Activated CD4-positive, alpha-beta T cell treated with anti-CD3 and anti-CD28 coated beads, Interleukin-2, amount 10 ng/mL, durations not matched to agents 7 days and 5 days (primary cell): ENCODE results near the gene TNP2. TPM values are rescaled to one million over a fixed set of nuclear protein-coding genes. Genes with fewer than 3 reads are reported as not detected.
A peak's percentile ranks its signal among the peaks of the same experiment; 100 is the strongest.

Experiments
- CTCF ChIA-PET: fragments of 350-600 bp; sonication (Branson Sonifier 250); formaldehyde crosslinking; loops from one replicate; lab custom pipeline; 2021; ENCODE audit warnings: antibody characterized with exemption; lab: Charles Lee
- POLR2A ChIA-PET: fragments of 350-600 bp; sonication (Branson Sonifier 250); formaldehyde crosslinking; loops from one replicate; lab custom pipeline; 2021; ENCODE audit warnings: antibody characterized with exemption; lab: Charles Lee
- DNase-seq: peaks from one replicate; pipeline ENCODE4 v3.0.0-alpha.2; 2020
- H3K27ac Mint-ChIP-seq: one replicate; pipeline ENCODE4 v1.8.0; 2021; ENCODE audit warnings: mild to moderate bottlenecking, moderate library complexity, mixed read lengths
- H3K27me3 Mint-ChIP-seq: one replicate; pipeline ENCODE4 v1.8.0; 2021; ENCODE audit warnings: mixed read lengths
- H3K36me3 Mint-ChIP-seq: one replicate; pipeline ENCODE4 v1.8.0; 2021; ENCODE audit warnings: low read depth, mixed read lengths
- H3K4me1 Mint-ChIP-seq: one replicate; pipeline ENCODE4 v1.8.0; 2021; ENCODE audit warnings: mixed read lengths
- H3K4me3 Mint-ChIP-seq: one replicate; pipeline ENCODE4 v1.8.0; 2021; ENCODE audit warnings: mild to moderate bottlenecking, moderate library complexity, mixed read lengths
- H3K9me3 Mint-ChIP-seq: one replicate; pipeline ENCODE4 v1.8.0; 2021; ENCODE audit warnings: mixed read lengths
- total RNA-seq, 2 experiments: library from RNA; stranded (reverse); gene quantifications; one replicate each; pipeline ENCODE4 v1.2.3, GENCODE V29; 2021

Gene TNP2
- total RNA-seq, 2 experiments from 2014 or later, result not detected

DNA sequence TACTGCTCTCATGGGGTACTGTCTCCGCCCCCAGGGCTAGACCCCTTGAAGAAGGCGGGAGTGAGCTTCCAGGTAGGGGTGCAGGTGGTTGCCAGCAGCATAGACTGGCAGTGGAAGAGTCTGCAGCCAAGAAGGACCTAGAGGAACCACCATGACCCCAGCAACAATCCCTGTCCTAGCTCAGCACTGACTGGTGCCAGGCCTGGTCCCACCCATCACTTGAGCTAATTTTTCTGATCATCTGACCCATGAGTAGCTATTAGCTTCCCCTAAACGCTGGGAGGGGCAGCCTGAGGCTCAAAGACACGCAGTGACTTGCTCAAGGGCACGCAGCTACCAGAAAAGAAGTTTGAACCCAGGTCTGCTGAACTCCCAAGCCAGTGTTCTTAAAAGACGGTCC lies 3.4 kb upstream of the TNP2 start:
- H3K36me3 Mint-ChIP-seq, result no peaks in the 10 kb centered on the region
- no peak for DNase-seq
- ChIA-PET CTCF (interaction anchor here (1.0 to 1.9 kb wide), 5 partner anchors 14 to 319 kb away, joined by 3 to 6 read pairs (median 3); partner anchors contain the start of gene SOCS1), POLR2A (no interaction called here)
- no peak overlapping the region for H3K4me3 Mint-ChIP-seq
- peaks cover 2% of the 10 kb centered on the region for H3K4me1 Mint-ChIP-seq
- H3K9me3 Mint-ChIP-seq, result no peaks in the 10 kb centered on the region
- no peak overlapping the region for H3K27ac Mint-ChIP-seq
- H3K27me3 Mint-ChIP-seq, result no peaks in the 10 kb centered on the region

DNA sequence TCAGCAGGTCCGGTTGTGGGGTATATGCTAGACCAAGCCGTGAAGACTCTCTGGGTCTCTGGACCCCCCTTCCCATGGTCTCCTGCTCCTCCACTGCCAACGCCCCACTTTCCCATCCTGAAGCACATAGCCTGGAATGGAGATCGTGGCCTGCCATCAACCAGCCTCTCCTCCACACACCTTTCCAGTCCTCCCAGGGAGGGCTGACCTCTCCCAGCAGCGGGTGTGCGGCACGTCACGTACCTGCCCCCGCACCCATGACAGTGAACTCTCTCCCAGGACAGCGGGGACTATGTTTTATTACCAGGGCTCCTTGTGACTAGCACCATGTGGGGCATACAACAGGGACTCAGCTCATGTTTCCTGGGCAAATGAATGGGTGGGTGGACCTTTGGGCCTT lies 2.5 kb upstream of the TNP2 start:
- Mint-ChIP-seq H3K4me3 (no peak overlapping the region), H3K4me1 (peaks cover 2% of the 10 kb centered on the region), H3K27me3 (no peaks in the 10 kb centered on the region), H3K9me3 (no peaks in the 10 kb centered on the region), H3K27ac (no peak overlapping the region), H3K36me3 (no peaks in the 10 kb centered on the region)
- ChIA-PET POLR2A (no interaction called here), CTCF (interaction anchor here (0.9 to 1.0 kb wide), 2 partner anchors 100 to 307 kb away, joined by 3 read pairs; no protein-coding TSS in a partner anchor)
- DNase-seq, result no peak

DNA sequence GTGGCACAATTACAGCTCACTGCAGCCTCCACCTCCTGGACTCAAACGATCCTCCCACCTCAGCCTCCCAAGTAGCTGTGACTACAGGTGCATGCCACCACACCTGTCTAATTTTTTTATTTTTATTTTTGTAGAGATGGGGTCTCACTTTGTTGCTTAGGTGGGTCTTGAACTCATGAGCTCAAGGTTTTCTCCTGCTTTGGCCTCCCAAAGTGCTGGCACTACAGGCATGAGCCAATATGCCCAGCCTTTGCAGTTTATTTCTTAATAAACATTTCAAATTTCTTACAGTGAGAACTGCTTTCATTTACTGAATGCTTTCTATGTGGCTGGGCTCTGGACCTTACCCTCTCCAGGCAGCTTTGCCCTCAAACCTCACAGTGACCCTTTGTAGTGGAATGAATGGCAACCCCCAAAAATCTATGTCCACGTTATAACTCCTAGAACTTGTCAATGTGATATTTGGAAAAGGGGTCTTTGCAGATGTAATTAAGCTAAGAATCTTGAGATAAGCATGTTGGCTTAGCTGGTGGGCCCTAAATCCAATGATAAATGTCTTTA lies 1.6 kb upstream of the TNP2 start:
- no peaks in the 10 kb centered on the region for H3K27me3 Mint-ChIP-seq
- H3K4me3 Mint-ChIP-seq, result no peak overlapping the region
- no peak overlapping the region for H3K27ac Mint-ChIP-seq
- ChIA-PET POLR2A (no interaction called here), CTCF (interaction anchor here (0.9 to 1.5 kb wide), 4 partner anchors 10 to 305 kb away, joined by 3 to 4 read pairs (median 3); partner anchors contain the start of gene SOCS1)
- no peaks in the 10 kb centered on the region for H3K9me3 Mint-ChIP-seq
- H3K36me3 Mint-ChIP-seq, result no peaks in the 10 kb centered on the region
- peaks cover 4% of the 10 kb centered on the region for H3K4me1 Mint-ChIP-seq
- DNase-seq, result no peak

DNA sequence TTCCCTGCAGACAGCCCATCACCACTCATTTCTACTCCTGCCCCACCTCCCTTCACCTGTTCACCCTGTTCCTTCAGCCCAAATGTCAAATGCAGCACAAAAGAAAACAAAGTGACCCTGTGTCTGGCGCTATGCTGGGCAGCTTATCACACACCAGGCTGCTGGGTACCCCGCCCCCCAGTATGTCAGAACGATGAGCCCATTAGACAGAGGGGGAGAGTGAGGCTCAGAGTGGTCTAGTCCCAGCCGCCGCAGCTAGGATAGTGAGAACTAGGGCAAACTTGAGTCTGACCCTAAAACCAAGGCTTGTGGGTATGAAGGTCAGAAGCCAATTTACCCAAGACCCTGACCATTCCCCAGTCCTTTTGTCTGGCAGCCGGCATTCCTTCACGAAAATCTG lies 4.0 kb downstream of the TNP2 start:
- H3K4me3 Mint-ChIP-seq, result no peak overlapping the region
- no peak for DNase-seq
- no peaks in the 10 kb centered on the region for H3K36me3 Mint-ChIP-seq
- ChIA-PET CTCF (interaction anchor here (1.1 kb wide), 1 partner anchor 9 kb away, joined by 3 read pairs; the partner anchor contains the start of gene SOCS1), POLR2A (no interaction called here)
- no peaks in the 10 kb centered on the region for H3K27me3 Mint-ChIP-seq
- H3K27ac Mint-ChIP-seq, result peak overlapping the region; percentile 91
- H3K9me3 Mint-ChIP-seq, result no peaks in the 10 kb centered on the region
- H3K4me1 Mint-ChIP-seq, result peaks cover 42% of the 10 kb centered on the region

DNA sequence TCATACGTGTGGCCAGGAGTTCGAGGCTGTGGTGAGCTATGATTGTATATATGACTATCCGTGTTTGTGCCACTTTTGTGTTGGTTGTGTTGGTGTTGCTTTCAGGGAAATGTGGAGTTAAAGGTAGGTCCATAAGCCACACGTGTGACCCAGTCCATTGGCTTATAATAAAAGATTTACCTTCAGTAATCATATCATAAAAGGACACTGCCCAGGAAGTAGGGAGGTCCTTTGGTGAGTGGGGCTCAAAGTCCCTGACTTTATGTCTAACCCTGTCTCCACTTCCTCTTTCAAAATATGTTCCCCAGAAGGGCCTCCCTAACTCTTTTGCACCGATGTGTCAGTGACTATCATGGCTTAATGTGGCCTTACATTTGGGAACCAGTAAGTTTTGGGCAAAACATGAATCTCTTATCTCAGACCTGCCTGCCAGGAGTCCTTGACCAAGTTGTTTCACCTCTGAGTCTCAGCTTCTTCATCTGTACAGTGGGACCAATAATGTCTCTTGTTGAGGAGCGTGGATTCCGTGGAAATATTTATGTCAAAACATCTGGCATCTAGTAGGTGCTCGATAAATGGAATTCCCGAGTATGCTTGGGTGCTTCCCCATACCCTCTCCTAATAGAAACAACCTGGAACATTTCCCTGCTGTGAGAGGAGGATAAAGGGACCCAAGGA lies 4.8 kb downstream of the TNP2 start:
- DNase-seq, result no peak
- peak overlapping the region; percentile 91 for H3K27ac Mint-ChIP-seq
- ChIA-PET POLR2A (no interaction called here), CTCF (interaction anchor here (1.0 to 1.3 kb wide), 4 partner anchors 8 to 108 kb away, joined by 3 to 5 read pairs (median 4); partner anchors contain the start of genes PRM3 and SOCS1)
- H3K27me3 Mint-ChIP-seq, result no peaks in the 10 kb centered on the region
- H3K4me3 Mint-ChIP-seq, result peak overlapping the region; percentile 47
- no peaks in the 10 kb centered on the region for H3K9me3 Mint-ChIP-seq
- peaks cover 50% of the 10 kb centered on the region for H3K4me1 Mint-ChIP-seq
- H3K36me3 Mint-ChIP-seq, result no peaks in the 10 kb centered on the region

GRCh38 chr16:11263737-11264136 lies 5.4 kb downstream of the TNP2 start:
- POLR2A ChIA-PET, result interaction anchor here (0.6 kb wide), 1 partner anchor 87 kb away, joined by 6 read pairs; no protein-coding TSS in a partner anchor
- Mint-ChIP-seq H3K36me3 (no peaks in the 10 kb centered on the region), H3K27ac (peak overlapping the region; percentile 91), H3K27me3 (no peaks in the 10 kb centered on the region), H3K4me1 (peaks cover 56% of the 10 kb centered on the region), H3K9me3 (no peaks in the 10 kb centered on the region), H3K4me3 (peak overlapping the region; percentile 47)
- DNase-seq, result peak; percentile 72
- CTCF ChIA-PET, result interaction anchor here (0.7 to 1.3 kb wide), 4 partner anchors 10 to 295 kb away, joined by 3 to 5 read pairs (median 4); partner anchors contain the start of gene PRM3

DNA sequence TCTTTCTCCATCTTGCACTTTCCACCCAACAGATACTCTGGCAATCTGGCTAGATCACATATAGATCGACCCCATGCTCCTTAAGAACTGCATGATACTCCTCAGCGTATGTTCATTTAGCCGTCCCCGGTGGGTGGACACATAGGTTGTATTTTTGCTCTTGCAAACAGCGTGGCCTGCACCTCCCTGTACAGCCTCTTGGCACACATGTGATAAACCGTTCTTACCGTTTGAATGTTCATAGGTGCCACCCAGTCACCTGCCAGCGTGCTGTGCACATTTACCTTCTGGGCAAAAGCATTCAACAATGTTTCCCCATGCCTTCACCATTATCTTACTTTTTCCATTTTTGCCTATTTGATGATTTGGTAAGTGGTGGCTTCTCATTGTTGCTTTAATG lies 6.2 kb downstream of the TNP2 start:
- no peak for DNase-seq
- no peaks in the 10 kb centered on the region for H3K36me3 Mint-ChIP-seq
- CTCF ChIA-PET, result interaction anchor here (0.7 to 1.9 kb wide), 4 partner anchors 29 to 298 kb away, joined by 3 to 11 read pairs (median 4); no protein-coding TSS in a partner anchor
- H3K9me3 Mint-ChIP-seq, result no peaks in the 10 kb centered on the region
- peak overlapping the region; percentile 91 for H3K27ac Mint-ChIP-seq
- peaks cover 63% of the 10 kb centered on the region for H3K4me1 Mint-ChIP-seq
- no peak overlapping the region for H3K4me3 Mint-ChIP-seq
- H3K27me3 Mint-ChIP-seq, result no peaks in the 10 kb centered on the region
- POLR2A ChIA-PET, result interaction anchor here (0.6 kb wide), 1 partner anchor 88 kb away, joined by 6 read pairs; no protein-coding TSS in a partner anchor

- H3K27ac Mint-ChIP-seq, result peak overlapping the region; percentile 58
- H3K27me3 Mint-ChIP-seq, result no peaks in the 10 kb centered on the region
- peaks cover 2% of the 10 kb centered on the region for H3K36me3 Mint-ChIP-seq
- H3K9me3 Mint-ChIP-seq, result no peaks in the 10 kb centered on the region
- peaks cover 70% of the 10 kb centered on the region for H3K4me1 Mint-ChIP-seq
- DNase-seq, result no peak
- ChIA-PET POLR2A (no interaction called here), CTCF (interaction anchor here (0.6 to 7.2 kb wide), 5 partner anchors 9 to 296 kb away, joined by 3 to 72 read pairs (median 4); partner anchors contain the start of gene TNP2)
- H3K4me3 Mint-ChIP-seq, result no peak overlapping the region
These were observed 8.5 kb downstream of the TNP2 start for GRCh38 chr16:11260596-11260966.

- H3K27me3 Mint-ChIP-seq, result no peaks in the 10 kb centered on the region
- ChIA-PET CTCF (interaction anchor here (0.6 to 7.2 kb wide), 7 partner anchors 9 to 296 kb away, joined by 3 to 72 read pairs (median 4); partner anchors contain the start of gene TNP2), POLR2A (no interaction called here)
- no peak for DNase-seq
- peaks cover 4% of the 10 kb centered on the region for H3K36me3 Mint-ChIP-seq
- no peak overlapping the region for H3K4me3 Mint-ChIP-seq
- no peaks in the 10 kb centered on the region for H3K9me3 Mint-ChIP-seq
- peak overlapping the region; percentile 87 for H3K27ac Mint-ChIP-seq
- peaks cover 65% of the 10 kb centered on the region for H3K4me1 Mint-ChIP-seq
These were observed 9.2 kb downstream of the TNP2 start for GRCh38 chr16:11259655-11260595.

- peaks cover 13% of the 10 kb centered on the region for H3K36me3 Mint-ChIP-seq
- peak; percentile 78 for DNase-seq
- ChIA-PET CTCF (interaction anchor here (0.5 to 7.2 kb wide), 14 partner anchors 9 to 301 kb away, joined by 3 to 72 read pairs (median 4); partner anchors contain the start of gene PRM3), POLR2A (interaction anchor here (0.6 to 0.8 kb wide), 3 partner anchors 52 to 294 kb away, joined by 3 read pairs; no protein-coding TSS in a partner anchor)
- peak overlapping the region; percentile 59 for H3K4me3 Mint-ChIP-seq
- peaks cover 54% of the 10 kb centered on the region for H3K4me1 Mint-ChIP-seq
- H3K27ac Mint-ChIP-seq, result peak overlapping the region; percentile 87
- no peaks in the 10 kb centered on the region for H3K9me3 Mint-ChIP-seq
- no peaks in the 10 kb centered on the region for H3K27me3 Mint-ChIP-seq
These were observed 10.3 kb downstream of the TNP2 start for GRCh38 chr16:11258553-11259492.
